Measurements from ENCODE around the gene GNB2. TPM values are rescaled to one million over a fixed set of nuclear protein-coding genes. Genes with fewer than 3 reads are reported as not detected.

Gene GNB2
- total and polyA plus RNA-seq, 2 of the 13 experiments (the other 11 are each of a cell fraction or from before 2014, with no cell fraction given) = 48.3 to 67.1 TPM

DNA sequence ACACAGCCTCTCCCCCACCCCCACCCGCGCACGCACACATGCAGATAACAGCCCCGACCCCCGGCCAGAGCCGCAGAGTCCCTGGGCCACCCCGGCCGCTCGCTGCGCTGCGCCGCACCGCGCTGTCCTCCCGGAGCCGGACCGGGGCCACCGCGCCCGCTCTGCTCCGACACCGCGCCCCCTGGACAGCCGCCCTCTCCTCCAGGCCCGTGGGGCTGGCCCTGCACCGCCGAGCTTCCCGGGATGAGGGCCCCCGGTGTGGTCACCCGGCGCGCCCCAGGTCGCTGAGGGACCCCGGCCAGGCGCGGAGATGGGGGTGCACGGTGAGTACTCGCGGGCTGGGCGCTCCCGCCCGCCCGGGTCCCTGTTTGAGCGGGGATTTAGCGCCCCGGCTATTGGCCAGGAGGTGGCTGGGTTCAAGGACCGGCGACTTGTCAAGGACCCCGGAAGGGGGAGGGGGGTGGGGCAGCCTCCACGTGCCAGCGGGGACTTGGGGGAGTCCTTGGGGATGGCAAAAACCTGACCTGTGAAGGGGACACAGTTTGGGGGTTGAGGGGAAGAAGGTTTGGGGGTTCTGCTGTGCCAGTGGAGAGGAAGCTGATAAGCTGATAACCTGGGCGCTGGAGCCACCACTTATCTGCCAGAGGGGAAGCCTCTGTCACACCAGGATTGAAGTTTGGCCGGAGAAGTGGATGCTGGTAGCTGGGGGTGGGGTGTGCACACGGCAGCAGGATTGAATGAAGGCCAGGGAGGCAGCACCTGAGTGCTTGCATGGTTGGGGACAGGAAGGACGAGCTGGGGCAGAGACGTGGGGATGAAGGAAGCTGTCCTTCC is 47.3 kb downstream of the GNB2 start (continued):
- no peak for TF ChIP-seq FOXJ3 (CRISPR knock-in tag; IDR thresholded peaks at IDR 0.05; ENCODE audit: borderline replicate concordance)
- TF ChIP-seq, protein P1, sequence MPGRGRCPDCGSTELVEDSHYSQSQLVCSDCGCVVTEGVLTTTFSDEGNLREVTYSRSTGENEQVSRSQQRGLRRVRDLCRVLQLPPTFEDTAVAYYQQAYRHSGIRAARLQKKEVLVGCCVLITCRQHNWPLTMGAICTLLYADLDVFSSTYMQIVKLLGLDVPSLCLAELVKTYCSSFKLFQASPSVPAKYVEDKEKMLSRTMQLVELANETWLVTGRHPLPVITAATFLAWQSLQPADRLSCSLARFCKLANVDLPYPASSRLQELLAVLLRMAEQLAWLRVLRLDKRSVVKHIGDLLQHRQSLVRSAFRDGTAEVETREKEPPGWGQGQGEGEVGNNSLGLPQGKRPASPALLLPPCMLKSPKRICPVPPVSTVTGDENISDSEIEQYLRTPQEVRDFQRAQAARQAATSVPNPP (CRISPR knock-in tag; IDR thresholded peaks at IDR 0.05) = no peak
- no peak for TF ChIP-seq ZMYM4 (CRISPR knock-in tag; IDR thresholded peaks at IDR 0.05)
- TF ChIP-seq KLF13 (CRISPR knock-in tag; IDR thresholded peaks at IDR 0.05) = no peak
- TF ChIP-seq LCORL (IDR thresholded peaks at IDR 0.05) = no peak
- TF ChIP-seq LCORL (CRISPR knock-in tag; IDR thresholded peaks at IDR 0.05) = peak; percentile 56; the same call in 1 of the 2 replicates
- TF ChIP-seq SNAI1 (CRISPR knock-in tag; IDR thresholded peaks at IDR 0.05; ENCODE audit: borderline replicate concordance) = no peak
- TF ChIP-seq ZNF557 (CRISPR knock-in tag; IDR thresholded peaks at IDR 0.05) = no peak
- no peak for TF ChIP-seq ZNF776 (CRISPR knock-in tag; IDR thresholded peaks at IDR 0.05)
- no peak for TF ChIP-seq ZNF75D (CRISPR knock-in tag; IDR thresholded peaks at IDR 0.05; ENCODE audit: borderline replicate concordance)
- TF ChIP-seq RFX1 (IDR thresholded peaks at IDR 0.05) = no peak
- 0 out of 2 replicates have a peak, but pooled peaks have one; percentile 36 for TF ChIP-seq ZNF317 (CRISPR knock-in tag; IDR thresholded peaks at IDR 0.05)
- TF ChIP-seq ZNF772 (CRISPR knock-in tag; IDR thresholded peaks at IDR 0.05) = no peak
- TF ChIP-seq, protein P2, sequence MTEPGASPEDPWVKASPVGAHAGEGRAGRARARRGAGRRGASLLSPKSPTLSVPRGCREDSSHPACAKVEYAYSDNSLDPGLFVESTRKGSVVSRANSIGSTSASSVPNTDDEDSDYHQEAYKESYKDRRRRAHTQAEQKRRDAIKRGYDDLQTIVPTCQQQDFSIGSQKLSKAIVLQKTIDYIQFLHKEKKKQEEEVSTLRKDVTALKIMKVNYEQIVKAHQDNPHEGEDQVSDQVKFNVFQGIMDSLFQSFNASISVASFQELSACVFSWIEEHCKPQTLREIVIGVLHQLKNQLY (CRISPR knock-in tag; IDR thresholded peaks at IDR 0.05) = no peak
- TF ChIP-seq ZFP36L2 (CRISPR knock-in tag; IDR thresholded peaks at IDR 0.05) = no peak
- TF ChIP-seq, protein P3, sequence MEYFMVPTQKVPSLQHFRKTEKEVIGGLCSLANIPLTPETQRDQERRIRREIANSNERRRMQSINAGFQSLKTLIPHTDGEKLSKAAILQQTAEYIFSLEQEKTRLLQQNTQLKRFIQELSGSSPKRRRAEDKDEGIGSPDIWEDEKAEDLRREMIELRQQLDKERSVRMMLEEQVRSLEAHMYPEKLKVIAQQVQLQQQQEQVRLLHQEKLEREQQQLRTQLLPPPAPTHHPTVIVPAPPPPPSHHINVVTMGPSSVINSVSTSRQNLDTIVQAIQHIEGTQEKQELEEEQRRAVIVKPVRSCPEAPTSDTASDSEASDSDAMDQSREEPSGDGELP (IDR thresholded peaks at IDR 0.05; ENCODE audit: borderline replicate concordance, low read depth) = no peak
- TF ChIP-seq, protein P4, sequence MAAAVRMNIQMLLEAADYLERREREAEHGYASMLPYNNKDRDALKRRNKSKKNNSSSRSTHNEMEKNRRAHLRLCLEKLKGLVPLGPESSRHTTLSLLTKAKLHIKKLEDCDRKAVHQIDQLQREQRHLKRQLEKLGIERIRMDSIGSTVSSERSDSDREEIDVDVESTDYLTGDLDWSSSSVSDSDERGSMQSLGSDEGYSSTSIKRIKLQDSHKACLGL (CRISPR knock-in tag; IDR thresholded peaks at IDR 0.05) = peak; percentile 60; the same call in 1 of the 2 replicates
- TF ChIP-seq ZBTB20 (CRISPR knock-in tag; IDR thresholded peaks at IDR 0.05; ENCODE audit: borderline replicate concordance, low read depth) = no peak
- TF ChIP-seq ASH2L (IDR thresholded peaks at IDR 0.05; ENCODE audit: insufficient read length, low read depth, low read length) = peak; percentile 57
- TF ChIP-seq YEATS2 (CRISPR knock-in tag; IDR thresholded peaks at IDR 0.05; ENCODE audit: borderline replicate concordance) = no peak
- TF ChIP-seq POLR2AphosphoS2 (IDR thresholded peaks at IDR 0.05; ENCODE audit: low read depth, low read length) = no peak
- TF ChIP-seq ZSCAN9 (CRISPR knock-in tag; IDR thresholded peaks at IDR 0.05; ENCODE audit: borderline replicate concordance) = no peak
- no peak for TF ChIP-seq ZNF510 (CRISPR knock-in tag; IDR thresholded peaks at IDR 0.05; ENCODE audit: low read depth)
- no peak for TF ChIP-seq RNF2 (conservative IDR thresholded peaks at IDR 0.05; ENCODE audit: low read depth)
- TF ChIP-seq ZNF652 (CRISPR knock-in tag; IDR thresholded peaks at IDR 0.05; ENCODE audit: borderline replicate concordance, low read depth) = no peak
- TF ChIP-seq ZNF335 (CRISPR knock-in tag; IDR thresholded peaks at IDR 0.05) = 0 out of 2 replicates have a peak, but pooled peaks have one; percentile 33
- TF ChIP-seq, protein P5, sequence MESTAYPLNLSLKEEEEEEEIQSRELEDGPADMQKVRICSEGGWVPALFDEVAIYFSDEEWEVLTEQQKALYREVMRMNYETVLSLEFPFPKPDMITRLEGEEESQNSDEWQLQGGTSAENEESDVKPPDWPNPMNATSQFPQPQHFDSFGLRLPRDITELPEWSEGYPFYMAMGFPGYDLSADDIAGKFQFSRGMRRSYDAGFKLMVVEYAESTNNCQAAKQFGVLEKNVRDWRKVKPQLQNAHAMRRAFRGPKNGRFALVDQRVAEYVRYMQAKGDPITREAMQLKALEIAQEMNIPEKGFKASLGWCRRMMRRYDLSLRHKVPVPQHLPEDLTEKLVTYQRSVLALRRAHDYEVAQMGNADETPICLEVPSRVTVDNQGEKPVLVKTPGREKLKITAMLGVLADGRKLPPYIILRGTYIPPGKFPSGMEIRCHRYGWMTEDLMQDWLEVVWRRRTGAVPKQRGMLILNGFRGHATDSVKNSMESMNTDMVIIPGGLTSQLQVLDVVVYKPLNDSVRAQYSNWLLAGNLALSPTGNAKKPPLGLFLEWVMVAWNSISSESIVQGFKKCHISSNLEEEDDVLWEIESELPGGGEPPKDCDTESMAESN (CRISPR knock-in tag; conservative IDR thresholded peaks at IDR 0.05) = no peak; the same call in 1 of the 2 replicates
- peak; percentile 55 for TF ChIP-seq SALL1 (CRISPR knock-in tag; IDR thresholded peaks at IDR 0.05)
